Muscle layer of colon (tissue), 2 donors: ENCODE data around the gene SERPINA5.

Experiments
- H3K27ac ChIP-seq: one replicate; pipeline ENCODE4 v1.7.0; 2013; ENCODE audit warnings: low read depth, mild to moderate bottlenecking, low read length, moderate library complexity
- H3K27me3 ChIP-seq, 2 donors: one replicate each; pipeline ENCODE4 v1.7.0; 2013; ENCODE audit warnings: low read length in 2 of 2, mild to moderate bottlenecking in 2 of 2; ENCODE audit not compliant: insufficient read depth in 2 of 2, control insufficient read depth in 1 of 2
- H3K36me3 ChIP-seq: one replicate; pipeline ENCODE4 v1.7.0; 2013; ENCODE audit warnings: mild to moderate bottlenecking, low read length; ENCODE audit not compliant: insufficient read depth
- H3K4me1 ChIP-seq: one replicate; pipeline ENCODE4 v1.7.0; 2013; ENCODE audit warnings: mild to moderate bottlenecking, low read length; ENCODE audit not compliant: insufficient read depth
- H3K4me3 ChIP-seq, 2 donors: one replicate each; pipeline ENCODE4 v1.7.0; 2013; ENCODE audit warnings: low read length in 2 of 2, low read depth in 1 of 2, mild to moderate bottlenecking in 1 of 2, moderate library complexity in 1 of 2
- H3K9ac ChIP-seq: one replicate; pipeline ENCODE4 v1.7.0; 2013; ENCODE audit warnings: low read length
- H3K9me3 ChIP-seq: one replicate; pipeline ENCODE4 v1.7.0; 2013; ENCODE audit warnings: mild to moderate bottlenecking, low read length
- donor health status: abdominal sarcoma.
- donor health status: Adenocarcinoma of cecum.

SERPINA5 gene

DNA sequence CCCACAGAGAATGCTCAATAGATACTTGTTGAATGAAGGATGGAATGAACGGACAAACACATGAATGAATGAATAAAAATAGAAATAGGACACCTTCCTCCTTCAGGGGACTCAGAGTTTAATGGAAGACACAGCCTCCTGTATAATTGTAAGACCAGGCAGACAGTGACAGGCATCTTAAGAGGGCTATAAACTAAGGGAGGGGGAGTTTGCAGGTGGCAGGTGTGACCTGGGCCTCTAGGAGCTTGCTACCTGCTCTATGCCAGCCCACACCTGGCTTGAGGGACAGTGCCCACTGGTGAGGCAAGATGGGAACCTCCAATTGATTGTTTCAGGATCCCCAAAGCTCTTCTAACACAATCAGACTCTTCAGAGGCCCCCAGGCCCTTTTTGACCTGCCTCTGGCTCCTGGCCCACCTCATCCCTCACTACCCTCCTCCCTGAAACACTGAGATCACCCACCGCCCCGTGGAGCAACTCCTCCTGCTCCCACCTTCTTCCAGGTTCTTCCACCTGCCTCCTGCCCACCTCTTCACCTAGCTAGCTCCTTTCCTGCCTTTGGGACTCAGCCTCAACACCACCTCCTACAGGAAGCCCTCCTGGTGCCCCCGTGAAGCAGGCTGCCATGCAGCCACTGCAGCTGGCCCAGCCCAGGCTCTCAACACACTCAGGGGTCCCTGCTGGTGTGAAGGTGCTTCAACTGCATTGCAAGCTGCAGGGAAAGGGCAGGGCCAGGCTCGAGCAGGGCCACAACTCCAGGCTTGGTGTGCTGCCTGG, 40.3 kb downstream of the SERPINA5 start:
- no peak overlapping the region for H3K9ac ChIP-seq
- H3K36me3 ChIP-seq: peaks cover 3% of the 10 kb centered on the region
- H3K4me1 ChIP-seq: no peaks in the 10 kb centered on the region
- H3K27me3 ChIP-seq: peaks cover 0 to 9% of the 10 kb centered on the region in 2 donors
- no peak overlapping the region for H3K27ac ChIP-seq
- no peak overlapping the region for H3K4me3 ChIP-seq
- H3K9me3 ChIP-seq: peaks cover 6% of the 10 kb centered on the region

GRCh38 chr14:94622653-94623421, 41.6 kb downstream of the SERPINA5 start:
- H3K9me3 ChIP-seq: peaks cover 6% of the 10 kb centered on the region
- no peaks in the 10 kb centered on the region for H3K36me3 ChIP-seq
- H3K9ac ChIP-seq: no peak overlapping the region

GRCh38 chr14:94623422-94623809, 42.2 kb downstream of the SERPINA5 start:
- Histone ChIP-seq H3K9ac (no peak overlapping the region), H3K9me3 (peaks cover 1% of the 10 kb centered on the region), H3K27me3 (peaks cover 0 to 9% of the 10 kb centered on the region in 2 donors), H3K4me1 (no peaks in the 10 kb centered on the region), H3K36me3 (no peaks in the 10 kb centered on the region), H3K27ac (no peak overlapping the region), H3K4me3 (no peak overlapping the region)

More at GRCh38 chr14:94622653-94623421, 41.6 kb downstream of the SERPINA5 start:
- no peaks in the 10 kb centered on the region for H3K4me1 ChIP-seq
- no peak overlapping the region for H3K27ac ChIP-seq
- peaks cover 0 to 9% of the 10 kb centered on the region in 2 donors for H3K27me3 ChIP-seq
- H3K4me3 ChIP-seq: no peak overlapping the region

GRCh38 chr14:94623856-94624499, 42.8 kb downstream of the SERPINA5 start:
- Histone ChIP-seq H3K4me3 (no peak overlapping the region), H3K9ac (no peak overlapping the region), H3K4me1 (no peaks in the 10 kb centered on the region), H3K9me3 (no peaks in the 10 kb centered on the region), H3K27ac (no peak overlapping the region), H3K27me3 (peaks cover 0 to 9% of the 10 kb centered on the region in 2 donors), H3K36me3 (no peaks in the 10 kb centered on the region)

DNA sequence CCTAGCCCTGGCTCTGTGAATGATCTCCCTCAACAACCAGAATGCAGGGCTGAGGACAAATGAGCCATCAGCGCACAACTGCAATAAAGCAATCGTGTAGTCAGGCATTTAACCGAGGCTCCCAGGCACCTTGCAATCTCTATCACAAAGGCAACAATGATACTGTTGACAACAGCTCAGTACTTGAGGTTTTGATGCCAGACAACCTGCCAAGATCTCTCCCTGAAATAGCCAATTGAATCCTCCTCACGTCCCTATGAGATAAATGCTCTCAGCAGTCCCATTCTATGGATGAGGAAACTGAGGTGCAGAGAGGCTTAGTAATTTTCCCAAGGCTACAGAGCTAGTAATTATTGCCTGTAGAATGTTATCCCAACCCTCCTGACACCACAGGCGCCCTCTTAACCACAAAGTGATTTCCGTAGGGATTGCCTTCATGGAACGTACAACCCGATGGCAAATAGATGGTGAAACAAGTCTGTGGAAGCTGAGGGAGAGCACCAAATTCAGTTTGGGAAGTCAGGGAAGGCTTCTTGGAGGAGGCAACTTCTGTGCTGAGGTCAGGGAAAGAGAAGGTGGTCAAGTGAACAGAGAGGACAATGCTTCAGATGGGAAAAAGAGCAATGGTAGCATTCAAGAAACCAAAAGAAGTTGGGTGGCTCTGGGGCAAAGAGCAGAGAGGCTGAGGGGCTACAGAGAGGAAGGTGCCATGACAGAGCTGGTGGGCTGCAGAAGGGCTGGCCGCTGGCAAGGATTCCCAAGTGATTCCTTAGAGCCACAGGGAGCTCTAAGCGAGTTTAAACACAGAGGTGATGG, 43.5 kb downstream of the SERPINA5 start:
- no peaks in the 10 kb centered on the region for H3K9me3 ChIP-seq
- no peaks in the 10 kb centered on the region for H3K4me1 ChIP-seq
- no peak overlapping the region for H3K9ac ChIP-seq
- peaks cover 0 to 9% of the 10 kb centered on the region in 2 donors for H3K27me3 ChIP-seq
- H3K4me3 ChIP-seq: no peak overlapping the region
- H3K27ac ChIP-seq: no peak overlapping the region
- no peaks in the 10 kb centered on the region for H3K36me3 ChIP-seq

DNA sequence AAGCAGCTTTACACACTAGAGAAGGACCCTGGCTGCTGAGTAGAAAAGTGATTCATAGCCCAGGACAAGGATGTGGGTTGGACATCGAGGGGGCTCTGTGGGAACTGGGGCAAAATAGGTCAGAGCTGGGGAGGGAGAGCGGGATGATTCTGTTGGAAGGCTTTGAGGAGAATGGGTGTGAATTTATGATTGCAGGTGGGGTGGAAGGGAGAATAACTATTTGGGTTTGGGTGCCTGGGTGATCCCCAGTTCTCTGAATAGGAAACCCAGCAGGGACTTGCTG, 44.1 kb downstream of the SERPINA5 start:
- no peak overlapping the region for H3K4me3 ChIP-seq
- no peaks in the 10 kb centered on the region for H3K9me3 ChIP-seq
- no peak overlapping the region for H3K9ac ChIP-seq
- H3K27me3 ChIP-seq: peaks cover 0 to 10% of the 10 kb centered on the region in 2 donors
- no peaks in the 10 kb centered on the region for H3K36me3 ChIP-seq
- H3K4me1 ChIP-seq: no peaks in the 10 kb centered on the region
- H3K27ac ChIP-seq: no peak overlapping the region

DNA sequence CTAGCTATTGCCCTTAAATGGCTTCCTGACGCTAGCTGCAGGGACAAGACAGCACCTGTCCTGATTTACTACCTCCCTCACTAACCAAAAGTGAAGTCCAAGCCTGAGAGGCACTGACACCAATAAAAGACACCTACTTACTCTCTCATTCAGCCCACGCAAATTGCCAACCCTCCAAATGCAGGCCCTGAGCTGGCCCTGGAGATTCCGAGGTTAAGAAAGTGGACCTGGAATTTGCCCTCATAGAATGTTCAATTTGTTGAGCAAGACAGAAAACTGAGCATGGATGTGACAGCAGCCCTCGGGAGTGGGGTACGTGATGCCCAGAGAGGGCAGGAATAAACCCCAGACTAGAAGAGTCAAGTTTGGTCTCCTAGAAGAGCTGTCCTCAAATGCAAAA, 47.4 kb downstream of the SERPINA5 start:
- Histone ChIP-seq H3K9me3 (no peaks in the 10 kb centered on the region), H3K27me3 (peaks cover 0 to 10% of the 10 kb centered on the region in 2 donors), H3K27ac (no peak overlapping the region), H3K9ac (no peak overlapping the region), H3K4me3 (no peak overlapping the region), H3K4me1 (no peaks in the 10 kb centered on the region), H3K36me3 (no peaks in the 10 kb centered on the region)

DNA sequence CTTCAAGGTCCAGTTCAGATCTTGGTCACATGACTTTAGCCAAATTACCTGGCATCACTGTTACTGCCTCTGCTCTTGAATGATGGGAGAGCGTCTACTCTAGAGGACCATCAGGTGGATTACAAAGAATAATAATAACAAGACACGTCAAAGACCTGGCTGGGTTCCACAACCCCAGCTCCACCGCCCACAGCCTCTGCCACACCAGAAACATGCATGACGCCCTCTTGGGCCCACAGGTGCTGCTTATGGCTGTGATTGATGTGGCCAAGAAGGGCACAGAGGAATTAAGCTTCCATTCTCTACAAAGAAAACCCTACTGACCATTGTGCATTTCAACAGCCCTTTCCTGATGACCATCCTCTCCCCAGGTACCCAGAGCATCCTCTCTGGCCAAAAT, 49.2 kb downstream of the SERPINA5 start:
- Histone ChIP-seq H3K27me3 (peaks cover 0 to 3% of the 10 kb centered on the region in 2 donors), H3K4me1 (no peaks in the 10 kb centered on the region), H3K9ac (no peak overlapping the region), H3K4me3 (no peak overlapping the region), H3K9me3 (no peaks in the 10 kb centered on the region), H3K36me3 (no peaks in the 10 kb centered on the region), H3K27ac (no peak overlapping the region)

DNA sequence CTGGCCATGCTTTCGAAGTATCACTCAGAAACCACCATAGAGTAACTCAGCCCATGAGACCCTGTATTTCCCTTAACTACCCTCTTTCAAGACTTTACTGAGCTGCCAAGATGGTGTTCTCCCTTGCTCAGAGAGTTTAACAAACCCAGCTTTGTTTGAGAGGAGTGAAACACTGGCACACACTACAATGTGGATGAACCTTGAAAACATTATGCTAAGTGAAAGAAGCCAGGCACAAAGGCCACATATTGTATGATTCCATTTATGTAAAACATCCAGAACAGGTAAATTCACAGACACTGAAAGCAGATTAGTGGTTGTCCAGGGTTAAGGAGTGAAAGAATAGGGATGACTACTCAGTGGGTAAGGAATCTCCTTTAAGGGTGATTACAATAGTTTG, 49.8 kb downstream of the SERPINA5 start:
- H3K27me3 ChIP-seq: peaks cover 0 to 3% of the 10 kb centered on the region in 2 donors
- no peak overlapping the region for H3K4me3 ChIP-seq
- no peak overlapping the region for H3K9ac ChIP-seq
- no peaks in the 10 kb centered on the region for H3K4me1 ChIP-seq
- no peaks in the 10 kb centered on the region for H3K9me3 ChIP-seq
- H3K27ac ChIP-seq: no peak overlapping the region
- no peaks in the 10 kb centered on the region for H3K36me3 ChIP-seq

GRCh38 chr14:94631536-94632304, 50.5 kb downstream of the SERPINA5 start:
- Histone ChIP-seq H3K9me3 (no peaks in the 10 kb centered on the region), H3K9ac (no peak overlapping the region), H3K4me1 (no peaks in the 10 kb centered on the region)

More at GRCh38 chr14:94631536-94632304, 50.5 kb downstream of the SERPINA5 start:
- H3K27me3 ChIP-seq: peaks cover 0 to 3% of the 10 kb centered on the region in 2 donors
- no peak overlapping the region for H3K27ac ChIP-seq
- no peaks in the 10 kb centered on the region for H3K36me3 ChIP-seq
- H3K4me3 ChIP-seq: no peak overlapping the region
